ENCODE data around the gene BSND. TPM values are rescaled to one million over a fixed set of nuclear protein-coding genes. Genes with fewer than 3 reads are reported as not detected.
"Not testable (repeated sequence)": the region's sequence is repeated elsewhere in the genome, so short reads cannot be mapped to it uniquely, and the experiment has no call there.

Gene BSND
- total RNA-seq, 4 donors from 2014 or later = not detected

DNA sequence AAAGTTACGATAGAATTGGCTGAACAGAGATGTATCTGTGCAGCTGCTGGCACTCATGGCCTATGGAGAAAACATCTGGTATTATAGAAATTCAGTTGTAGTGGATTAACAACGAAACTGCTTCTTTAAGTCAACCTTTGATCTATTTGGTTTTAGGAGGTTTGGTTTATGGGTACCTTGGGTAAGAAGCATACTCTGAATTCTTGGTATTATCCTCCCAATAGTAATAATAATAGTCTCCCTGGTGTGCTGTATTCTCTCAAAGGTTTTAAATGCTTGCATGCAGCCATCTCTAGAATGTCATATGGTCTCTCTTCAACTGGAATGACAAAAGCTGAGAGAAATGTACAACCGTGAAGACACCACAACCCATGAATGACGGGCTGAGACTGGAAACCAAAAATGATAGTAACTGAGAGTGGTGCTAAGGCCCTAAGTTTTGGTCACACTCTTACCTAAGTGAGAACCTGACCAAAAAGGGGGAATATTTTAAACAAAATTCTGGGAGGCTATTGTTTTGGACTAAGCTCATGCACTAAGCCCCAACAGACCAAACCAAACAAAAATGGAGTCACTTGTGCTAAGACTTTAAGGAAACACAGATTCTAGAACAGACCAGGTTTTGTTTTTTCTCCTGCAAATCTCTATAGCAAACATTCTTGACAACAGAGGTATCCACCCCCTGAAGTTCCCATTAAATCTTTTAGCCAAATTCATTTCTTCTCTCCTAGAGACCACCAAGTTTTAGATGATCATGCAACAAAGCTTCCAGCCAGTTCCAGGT lies 35.9 kb upstream of the BSND start:
- WGBS, 2 donors = 69 to 84% methylated on average over 4 of the region's 4 CpGs
- TF ChIP-seq, protein P1, sequence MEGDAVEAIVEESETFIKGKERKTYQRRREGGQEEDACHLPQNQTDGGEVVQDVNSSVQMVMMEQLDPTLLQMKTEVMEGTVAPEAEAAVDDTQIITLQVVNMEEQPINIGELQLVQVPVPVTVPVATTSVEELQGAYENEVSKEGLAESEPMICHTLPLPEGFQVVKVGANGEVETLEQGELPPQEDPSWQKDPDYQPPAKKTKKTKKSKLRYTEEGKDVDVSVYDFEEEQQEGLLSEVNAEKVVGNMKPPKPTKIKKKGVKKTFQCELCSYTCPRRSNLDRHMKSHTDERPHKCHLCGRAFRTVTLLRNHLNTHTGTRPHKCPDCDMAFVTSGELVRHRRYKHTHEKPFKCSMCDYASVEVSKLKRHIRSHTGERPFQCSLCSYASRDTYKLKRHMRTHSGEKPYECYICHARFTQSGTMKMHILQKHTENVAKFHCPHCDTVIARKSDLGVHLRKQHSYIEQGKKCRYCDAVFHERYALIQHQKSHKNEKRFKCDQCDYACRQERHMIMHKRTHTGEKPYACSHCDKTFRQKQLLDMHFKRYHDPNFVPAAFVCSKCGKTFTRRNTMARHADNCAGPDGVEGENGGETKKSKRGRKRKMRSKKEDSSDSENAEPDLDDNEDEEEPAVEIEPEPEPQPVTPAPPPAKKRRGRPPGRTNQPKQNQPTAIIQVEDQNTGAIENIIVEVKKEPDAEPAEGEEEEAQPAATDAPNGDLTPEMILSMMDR (IDR thresholded peaks at IDR 0.05) = no peak
- no peak for TF ChIP-seq POLR2A (IDR thresholded peaks at IDR 0.05)
- no peak overlapping the region for H3K4me3 ChIP-seq

DNA sequence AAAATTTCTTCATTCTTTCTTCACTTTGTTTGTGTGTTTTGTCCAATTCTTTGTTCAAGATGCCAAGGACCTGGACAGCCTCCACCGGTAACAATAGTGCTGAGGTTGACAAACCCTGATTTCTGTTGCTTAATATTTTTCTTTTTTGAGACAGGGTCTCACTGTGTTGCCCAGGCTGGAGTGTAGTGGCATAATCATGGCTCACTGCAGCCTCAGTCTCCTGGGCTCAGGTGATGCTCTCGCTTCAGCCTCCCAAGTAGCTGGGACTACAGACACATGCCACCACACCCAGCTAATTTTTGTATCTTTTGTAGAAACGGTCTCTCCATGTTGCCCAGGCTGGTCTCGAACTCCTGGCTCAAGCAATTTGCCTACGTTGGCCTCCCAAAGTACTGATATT lies 34.9 kb upstream of the BSND start:
- H3K9me3 ChIP-seq; H3K27ac ChIP-seq; H3K36me3 ChIP-seq; H3K27me3 ChIP-seq; intact Hi-C loops (cut with DNase I); DNase-seq; H3K4me3 ChIP-seq: not testable (repeated sequence)
- WGBS, 2 donors = 85 to 89% methylated on average over 5 of the region's 5 CpGs
- peaks cover 0 to 12% (median 0%) of the 10 kb centered on the region in 3 donors for H3K4me1 ChIP-seq

More for the DNA sequence above, 35.9 kb upstream of the BSND start:
- Histone ChIP-seq H3K9me3 (no peaks in the 10 kb centered on the region), H3K36me3 (no peaks in the 10 kb centered on the region), H3K4me1 (peaks cover 0 to 12% (median 0%) of the 10 kb centered on the region in 3 donors), H3K27ac (no peak overlapping the region), H3K27me3 (no peaks in the 10 kb centered on the region)
- DNase-seq = no peak
- intact Hi-C loops (cut with DNase I) = no loop called here

DNA sequence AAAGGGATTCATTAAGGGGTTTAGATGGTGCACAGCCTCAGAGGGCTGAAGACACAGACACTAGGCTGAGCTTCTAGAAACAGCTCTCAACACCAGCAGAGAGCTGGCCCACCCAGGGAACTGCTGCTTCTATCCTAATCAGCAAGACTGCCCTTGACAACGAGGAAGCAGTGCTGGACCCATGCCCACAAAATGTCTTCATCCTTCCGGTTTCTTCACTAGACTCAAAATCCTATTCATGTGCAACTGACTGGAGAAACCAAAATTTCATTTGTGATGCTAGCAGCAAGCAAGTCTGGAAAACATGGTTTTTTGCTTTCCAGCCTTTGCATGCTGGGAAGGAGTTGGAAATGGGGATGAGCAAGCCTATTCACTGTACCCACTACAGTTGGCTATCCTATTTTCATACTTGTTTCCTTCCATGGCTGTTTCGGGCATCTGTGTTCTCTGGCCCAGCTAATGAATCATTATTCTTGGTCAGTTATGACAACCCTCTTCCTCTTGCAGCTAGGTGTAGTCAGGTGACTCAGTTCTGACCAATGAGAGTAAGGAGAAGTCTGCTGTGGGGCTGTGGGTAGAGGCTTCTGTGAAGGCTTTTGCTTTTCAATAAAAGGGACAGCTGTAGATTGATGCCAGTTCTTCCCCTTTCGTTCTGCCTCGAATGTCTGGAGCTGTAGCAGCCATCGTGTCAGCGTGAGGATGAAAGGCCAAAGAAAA lies 33.0 kb upstream of the BSND start:
- TF ChIP-seq POLR2A (IDR thresholded peaks at IDR 0.05) = no peak
- TF ChIP-seq, protein P1 (IDR thresholded peaks at IDR 0.05) = no peak
- Histone ChIP-seq H3K4me3 (no peak overlapping the region), H3K27me3 (no peaks in the 10 kb centered on the region), H3K4me1 (peaks cover 0 to 21% (median 0%) of the 10 kb centered on the region in 3 donors), H3K27ac (no peak overlapping the region), H3K36me3 (no peaks in the 10 kb centered on the region), H3K9me3 (no peaks in the 10 kb centered on the region)
- WGBS, 2 donors = 34 to 51% methylated on average over 6 of the region's 7 CpGs
- DNase-seq = no peak
- intact Hi-C loops (cut with DNase I) = no loop called here

DNA sequence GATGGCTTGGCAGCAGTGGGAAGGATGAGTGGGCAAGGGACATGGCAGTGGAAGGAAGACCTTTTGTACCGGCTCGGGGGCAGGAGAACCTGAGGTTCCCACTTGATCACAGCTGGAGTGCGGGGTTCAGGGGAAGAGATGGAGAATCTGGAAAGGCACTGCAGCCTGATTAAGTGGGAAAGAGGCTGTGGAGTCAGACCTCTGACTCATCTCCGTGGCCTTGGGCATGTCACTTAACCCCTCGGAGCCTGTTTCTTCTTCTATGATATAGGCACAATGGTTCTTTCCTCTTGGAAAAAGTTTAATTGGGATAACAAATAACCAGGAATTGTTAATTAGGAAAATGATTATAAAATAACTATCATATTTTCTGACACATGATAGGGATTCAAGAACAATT lies 31.4 kb upstream of the BSND start:
- 59 to 68% methylated on average over 5 of the region's 5 CpGs for WGBS, 2 donors
- H3K9me3 ChIP-seq = no peaks in the 10 kb centered on the region
- intact Hi-C loops (cut with DNase I) = no loop called here
- H3K4me1 ChIP-seq = peaks cover 0 to 31% (median 4%) of the 10 kb centered on the region in 3 donors
- no peak for DNase-seq
- TF ChIP-seq, protein P1 (IDR thresholded peaks at IDR 0.05) = no peak
- TF ChIP-seq POLR2A (IDR thresholded peaks at IDR 0.05) = no peak
- H3K27me3 ChIP-seq = no peaks in the 10 kb centered on the region
- no peaks in the 10 kb centered on the region for H3K36me3 ChIP-seq
- no peak overlapping the region for H3K4me3 ChIP-seq
- no peak overlapping the region for H3K27ac ChIP-seq

DNA sequence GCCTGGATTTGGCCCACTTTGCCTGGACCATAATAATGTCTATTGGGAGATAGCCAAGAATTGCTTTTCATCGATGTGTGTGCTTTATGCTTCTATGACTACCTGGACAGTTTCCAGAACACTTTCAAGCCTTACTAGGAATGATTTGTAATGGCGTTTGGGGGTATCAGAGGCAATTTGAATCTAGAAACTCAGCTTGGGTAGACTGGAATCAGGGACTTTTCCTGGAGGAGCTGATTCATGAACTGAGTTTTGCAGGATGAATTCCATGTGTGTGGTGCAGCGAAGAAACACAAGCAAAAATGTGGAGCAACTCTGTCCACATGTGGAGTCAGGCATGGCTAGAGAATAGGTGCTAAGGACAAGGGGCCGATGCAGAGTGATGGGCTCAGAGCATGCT lies 30.2 kb upstream of the BSND start:
- Histone ChIP-seq H3K9me3 (no peaks in the 10 kb centered on the region), H3K36me3 (no peaks in the 10 kb centered on the region), H3K27ac (no peak overlapping the region), H3K4me3 (no peak overlapping the region), H3K27me3 (no peaks in the 10 kb centered on the region), H3K4me1 (peaks cover 0 to 42% (median 9%) of the 10 kb centered on the region in 3 donors)
- TF ChIP-seq POLR2A (IDR thresholded peaks at IDR 0.05) = no peak
- TF ChIP-seq, protein P1 (IDR thresholded peaks at IDR 0.05) = no peak
- no peak for DNase-seq
- WGBS, 2 donors = 65 to 73% methylated on average over 3 to 4 of the region's 4 CpGs
- intact Hi-C loops (cut with DNase I) = no loop called here

Data from esophagus squamous epithelium (tissue), 5 donors.